Endothelial cell of umbilical vein (primary cell): ENCODE results near the gene B3GALNT2.

Source experiments
- CTCF ChIP-seq, 2 donors: IDR thresholded peaks; 1 replicate in 1 of 2; 2 replicates in 1 of 2; pipeline ENCODE4 v1.5.1; 2011; ENCODE audit warnings: low read length in 2 of 2, mild to moderate bottlenecking in 2 of 2, moderate library complexity in 2 of 2, control low read depth in 1 of 2, inconsistent platforms in 1 of 2, low read depth in 1 of 2; ENCODE audit not compliant: insufficient read depth in 1 of 2; ENCODE audit errors: extremely low read depth in 1 of 2
- GATA2 ChIP-seq: IDR thresholded peaks from 2 replicates; pipeline ENCODE4 v1.7.0; 2011; ENCODE audit warnings: low read depth, mild to moderate bottlenecking, moderate library complexity, mixed read lengths, low read length; ENCODE audit not compliant: insufficient read length, insufficient read depth
- POLR2A ChIP-seq: IDR thresholded peaks from 2 replicates; pipeline ENCODE4 v1.6.1; 2012; ENCODE audit warnings: low read depth, mild to moderate bottlenecking, control low read depth, low read length
- POLR2AphosphoS5 ChIP-seq: IDR thresholded peaks from 2 replicates; pipeline ENCODE4 v1.6.1; 2012; ENCODE audit warnings: low read depth, mild to moderate bottlenecking, control low read depth, low read length, moderate library complexity; ENCODE audit not compliant: insufficient read depth

DNA sequence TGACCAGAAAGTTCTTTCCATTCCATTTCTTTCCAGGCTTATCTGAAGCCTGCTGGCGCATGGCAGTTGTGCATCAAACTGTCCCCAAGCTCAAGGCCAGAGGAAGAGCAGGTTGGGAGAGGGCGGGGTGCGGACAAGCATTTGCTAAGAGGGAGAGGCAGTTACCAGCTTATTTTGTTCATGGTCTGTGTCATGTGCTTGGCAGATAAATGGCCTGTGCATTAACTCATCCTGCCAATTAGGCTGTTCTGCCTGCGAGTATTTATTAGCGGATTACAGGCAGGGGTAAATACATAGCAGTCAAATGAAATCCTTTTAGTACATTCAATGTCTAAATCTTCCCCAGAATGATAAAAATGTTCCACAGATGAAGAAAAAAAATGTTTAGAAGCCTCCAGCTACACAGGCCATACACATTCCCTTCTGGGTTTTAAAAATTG lies 48.9 kb upstream of the B3GALNT2 start:
- TF ChIP-seq POLR2A = no peak
- TF ChIP-seq CTCF (IDR thresholded peaks at IDR 0.05; ENCODE audit: extremely low read depth in 1 of 2, insufficient read depth in 1 of 2, low read depth in 1 of 2, low read length in 2 of 2) = no peak
- TF ChIP-seq POLR2AphosphoS5 = no peak
- TF ChIP-seq GATA2 = no peak
